ENCODE results near the gene ZSWIM4.

ZSWIM4 gene

GRCh38 chr19:13873834-13874515, 78.7 kb downstream of the ZSWIM4 start:
- no peak for DNase-seq
- H3K4me3 ChIP-seq (ENCODE audit: low read depth, low read length), result no peak overlapping the region
- in situ Hi-C loops (cut with HindIII; ENCODE audit: low pct_ligation_motif_present, low sequenced_read_pairs), result no loop called here
- TF ChIP-seq CTCF (IDR thresholded peaks at IDR 0.05; ENCODE audit: low read depth, low read length, missing control alignments), result no peak
- no peaks in the 10 kb centered on the region for H3K27me3 ChIP-seq (replicated peaks)
- no peaks in the 10 kb centered on the region for H3K36me3 ChIP-seq (replicated peaks)
- no peak overlapping the region for H3K27ac ChIP-seq

DNA sequence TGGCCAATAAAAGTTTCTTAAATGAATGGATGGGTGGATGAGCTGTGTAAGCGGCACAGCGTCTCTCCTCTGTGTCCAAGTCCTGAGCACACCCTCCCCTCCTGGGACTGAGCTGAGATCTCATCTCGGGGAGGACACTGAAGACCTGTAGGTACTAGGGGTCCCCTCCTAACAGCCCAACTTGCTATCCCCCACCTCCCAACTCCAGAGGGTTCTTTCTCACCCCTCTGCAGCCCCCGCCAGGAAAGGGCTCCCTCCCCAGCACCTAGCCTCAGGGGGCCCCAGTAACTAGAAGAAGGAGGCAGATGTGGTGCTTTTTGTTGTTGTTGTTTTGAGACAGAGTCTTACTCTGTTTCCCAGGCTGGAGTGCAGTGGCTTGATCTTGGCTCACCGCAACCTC, 80.6 kb downstream of the ZSWIM4 start:
- no peaks in the 10 kb centered on the region for H3K36me3 ChIP-seq (replicated peaks)
- no peak overlapping the region for H3K4me3 ChIP-seq (ENCODE audit: low read depth, low read length)
- in situ Hi-C loops (cut with HindIII; ENCODE audit: low pct_ligation_motif_present, low sequenced_read_pairs), result no loop called here
- DNase-seq, result no peak
- no peak for TF ChIP-seq CTCF (IDR thresholded peaks at IDR 0.05; ENCODE audit: low read depth, low read length, missing control alignments)
- no peaks in the 10 kb centered on the region for H3K27me3 ChIP-seq (replicated peaks)
- H3K27ac ChIP-seq, result no peak overlapping the region

- TF ChIP-seq CTCF (IDR thresholded peaks at IDR 0.05; ENCODE audit: low read depth, low read length, missing control alignments), result no peak
Measured at GRCh38 chr19:13876834-13877233, 81.6 kb downstream of the ZSWIM4 start, which contains the start of gene NANOS3. NANOS3 (plus strand) TSS chr19:13877134; CDS start chr19:13877249, 115 bp downstream.

GRCh38 chr19:13877303-13877702, 82.1 kb downstream of the ZSWIM4 start:
- Histone ChIP-seq H3K27me3 (replicated peaks) (no peaks in the 10 kb centered on the region), H3K27ac (no peak overlapping the region), H3K4me3 (ENCODE audit: low read depth, low read length) (no peak overlapping the region), H3K36me3 (replicated peaks) (no peaks in the 10 kb centered on the region)
- DNase-seq, result no peak
- TF ChIP-seq CTCF (IDR thresholded peaks at IDR 0.05; ENCODE audit: low read depth, low read length, missing control alignments), result no peak
- in situ Hi-C loops (cut with HindIII; ENCODE audit: low pct_ligation_motif_present, low sequenced_read_pairs), result no loop called here

More at GRCh38 chr19:13876834-13877233, 81.6 kb downstream of the ZSWIM4 start, which contains the start of gene NANOS3:
- in situ Hi-C loops (cut with HindIII; ENCODE audit: low pct_ligation_motif_present, low sequenced_read_pairs), result no loop called here
- Histone ChIP-seq H3K4me3 (ENCODE audit: low read depth, low read length) (no peak within 1 kb of the TSS), H3K27ac (no peak within 1 kb of the TSS), H3K27me3 (replicated peaks) (no peaks in the 10 kb centered on the region), H3K36me3 (replicated peaks) (no peaks in the 10 kb centered on the region)
- no peak for DNase-seq

- in situ Hi-C loops (cut with HindIII; ENCODE audit: low pct_ligation_motif_present, low sequenced_read_pairs), result no loop called here
- Histone ChIP-seq H3K36me3 (replicated peaks) (no peaks in the 10 kb centered on the region), H3K27me3 (replicated peaks) (no peaks in the 10 kb centered on the region), H3K27ac (peak overlapping the region; percentile 29), H3K4me3 (ENCODE audit: low read depth, low read length) (peak overlapping the region; percentile 12)
- peak; percentile 95 for DNase-seq
- peak; percentile 99 for TF ChIP-seq CTCF (IDR thresholded peaks at IDR 0.05; ENCODE audit: low read depth, low read length, missing control alignments)
Measured at GRCh38 chr19:13880059-13881043, 85.1 kb downstream of the ZSWIM4 start.

Measured in brain microvascular endothelial cell (primary cell).